Peyer's patch (tissue), 4 donors: ENCODE measurements around the gene MYLK.

Experiments
- POLR2A ChIP-seq, 2 donors: fragments of 450-650 bp; IDR thresholded peaks; one replicate each; pipeline ENCODE4 v1.5.1; 2017; ENCODE audit warnings: antibody characterized with exemption in 2 of 2, mild to moderate bottlenecking in 2 of 2, moderate library complexity in 2 of 2
- TF ChIP-seq, protein P1 (sequence below), 6 experiments: fragments of 450-650 bp in 4 of 6; fragments of 200-600 bp in 2 of 6; sonication (generic) in 1 of 6; IDR thresholded peaks; one replicate each; pipeline ENCODE4 v1.5.1; 2017 to 2019; ENCODE audit warnings: antibody characterized with exemption in 6 of 6, mild to moderate bottlenecking in 3 of 6, moderate library complexity in 1 of 6

DNA sequence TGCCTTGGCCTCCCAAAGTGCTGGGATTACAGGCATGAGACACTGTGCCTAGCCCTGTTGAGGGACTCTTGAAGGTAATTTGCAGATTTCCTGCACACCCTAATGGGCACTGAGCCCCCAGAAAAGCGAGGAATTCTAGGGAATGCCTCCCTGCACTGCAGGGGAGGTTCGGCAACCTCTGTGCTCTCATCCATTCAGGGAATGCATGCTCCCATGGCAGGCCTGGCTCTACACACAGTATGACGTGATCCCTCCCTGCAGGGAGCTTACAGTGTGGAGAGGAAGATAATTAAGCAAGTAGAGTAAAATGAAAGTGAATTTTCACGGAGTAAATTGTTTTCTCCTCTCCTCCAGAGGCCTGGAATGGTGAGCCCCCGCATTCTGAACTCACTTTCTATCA, 166.0 kb downstream of the MYLK start:
- TF ChIP-seq POLR2A (IDR thresholded peaks at IDR 0.05): no peak
- TF ChIP-seq, protein P1, sequence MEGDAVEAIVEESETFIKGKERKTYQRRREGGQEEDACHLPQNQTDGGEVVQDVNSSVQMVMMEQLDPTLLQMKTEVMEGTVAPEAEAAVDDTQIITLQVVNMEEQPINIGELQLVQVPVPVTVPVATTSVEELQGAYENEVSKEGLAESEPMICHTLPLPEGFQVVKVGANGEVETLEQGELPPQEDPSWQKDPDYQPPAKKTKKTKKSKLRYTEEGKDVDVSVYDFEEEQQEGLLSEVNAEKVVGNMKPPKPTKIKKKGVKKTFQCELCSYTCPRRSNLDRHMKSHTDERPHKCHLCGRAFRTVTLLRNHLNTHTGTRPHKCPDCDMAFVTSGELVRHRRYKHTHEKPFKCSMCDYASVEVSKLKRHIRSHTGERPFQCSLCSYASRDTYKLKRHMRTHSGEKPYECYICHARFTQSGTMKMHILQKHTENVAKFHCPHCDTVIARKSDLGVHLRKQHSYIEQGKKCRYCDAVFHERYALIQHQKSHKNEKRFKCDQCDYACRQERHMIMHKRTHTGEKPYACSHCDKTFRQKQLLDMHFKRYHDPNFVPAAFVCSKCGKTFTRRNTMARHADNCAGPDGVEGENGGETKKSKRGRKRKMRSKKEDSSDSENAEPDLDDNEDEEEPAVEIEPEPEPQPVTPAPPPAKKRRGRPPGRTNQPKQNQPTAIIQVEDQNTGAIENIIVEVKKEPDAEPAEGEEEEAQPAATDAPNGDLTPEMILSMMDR (IDR thresholded peaks at IDR 0.05): no peak
